Measurements from ENCODE around the gene SNCB.
A peak's percentile ranks its signal among the peaks of the same experiment; 100 is the strongest.
"Not testable (repeated sequence)": the region's sequence is repeated elsewhere in the genome, so short reads cannot be mapped to it uniquely, and the experiment has no call there.

SNCB gene

DNA sequence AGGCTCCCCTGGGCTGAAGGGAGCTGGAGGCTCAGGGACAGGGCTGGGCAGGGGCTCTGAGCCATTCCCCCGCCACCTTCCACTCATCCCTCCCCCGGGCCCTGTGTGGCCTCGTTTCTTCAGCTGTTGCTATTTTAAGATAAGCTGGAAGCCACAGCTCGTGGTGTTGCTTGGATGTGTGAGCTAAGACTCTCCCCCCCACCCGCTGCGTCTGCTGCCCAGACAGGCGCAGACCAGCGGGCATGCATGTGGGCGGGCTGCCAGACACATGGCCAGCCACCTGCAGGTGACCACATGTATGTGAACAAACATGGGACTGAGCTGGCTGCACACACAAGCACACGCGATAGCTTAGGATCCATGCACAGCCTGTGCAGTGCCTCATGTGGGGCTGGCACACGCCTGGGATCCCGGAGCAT lies 8.7 kb downstream of the SNCB start:
- DNase-seq = no peak

DNA sequence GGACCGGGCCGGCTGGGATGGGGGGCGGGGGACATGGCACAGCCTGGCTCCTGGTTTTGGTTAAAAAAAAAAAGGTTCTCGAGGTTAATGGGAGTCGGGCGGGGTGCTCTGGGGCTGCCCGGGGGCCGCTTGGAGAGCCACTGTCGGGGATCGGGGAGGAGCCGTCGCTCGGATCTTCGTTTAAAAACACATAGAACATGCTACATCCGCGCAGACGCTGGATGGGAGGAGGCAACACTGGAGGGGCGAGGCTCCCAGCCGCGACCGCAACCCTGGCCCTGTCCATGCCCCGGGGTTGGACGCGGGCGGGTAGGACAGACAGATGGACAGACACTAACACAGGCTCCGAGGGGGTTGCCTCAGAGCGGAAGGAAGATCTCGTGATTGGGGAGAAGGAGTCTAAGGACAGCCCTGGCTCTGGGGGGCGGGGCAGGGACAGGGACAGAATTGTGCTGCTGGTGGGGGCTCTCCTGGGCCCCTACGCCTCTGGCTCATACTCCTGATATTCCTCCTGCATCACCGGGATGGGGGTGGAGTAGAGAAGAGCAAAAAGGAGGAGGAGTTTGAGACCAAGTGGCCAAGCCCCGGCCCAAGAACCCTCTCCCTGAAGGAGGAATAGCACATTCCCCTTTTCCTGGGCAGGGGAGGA lies 9.9 kb downstream of the SNCB start:
- DNase-seq = no peak

DNA sequence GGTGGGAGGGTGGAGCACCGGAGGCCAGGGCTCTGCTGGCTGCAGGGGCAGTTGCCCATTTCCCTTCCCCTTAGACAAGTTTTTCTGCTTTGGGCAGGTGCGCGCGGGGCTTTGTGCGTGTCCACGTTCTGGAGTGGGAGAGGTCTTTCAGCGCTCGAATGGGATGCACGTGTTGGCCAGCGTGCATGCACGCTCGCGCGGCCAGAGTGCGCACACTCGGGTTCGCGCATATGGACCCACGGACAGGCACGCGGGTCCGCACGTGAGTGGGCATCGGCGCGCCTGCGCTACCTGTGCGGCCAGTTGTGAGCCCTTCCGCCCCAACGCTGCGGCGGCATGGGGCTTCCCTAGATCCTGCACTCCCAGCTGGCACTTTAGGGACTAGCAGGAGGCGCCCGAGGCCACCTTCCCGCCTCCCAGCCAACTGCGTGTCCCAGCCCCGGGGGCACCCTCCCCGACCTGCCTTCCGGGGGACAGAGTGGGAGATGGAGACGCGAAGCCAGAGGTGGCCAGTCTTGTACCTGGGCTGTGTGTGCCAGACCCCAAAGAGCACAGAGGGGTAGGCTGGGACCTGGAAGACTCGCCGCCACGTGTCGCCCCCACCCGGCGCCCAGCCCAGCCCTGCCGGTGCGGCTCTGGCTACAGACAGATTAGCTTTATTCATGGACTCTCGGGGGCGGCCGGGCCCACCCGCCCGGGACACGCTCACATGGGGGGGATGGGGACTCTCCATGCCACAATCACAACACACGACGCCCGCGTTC lies 10.6 kb downstream of the SNCB start:
- no peak for DNase-seq

DNA sequence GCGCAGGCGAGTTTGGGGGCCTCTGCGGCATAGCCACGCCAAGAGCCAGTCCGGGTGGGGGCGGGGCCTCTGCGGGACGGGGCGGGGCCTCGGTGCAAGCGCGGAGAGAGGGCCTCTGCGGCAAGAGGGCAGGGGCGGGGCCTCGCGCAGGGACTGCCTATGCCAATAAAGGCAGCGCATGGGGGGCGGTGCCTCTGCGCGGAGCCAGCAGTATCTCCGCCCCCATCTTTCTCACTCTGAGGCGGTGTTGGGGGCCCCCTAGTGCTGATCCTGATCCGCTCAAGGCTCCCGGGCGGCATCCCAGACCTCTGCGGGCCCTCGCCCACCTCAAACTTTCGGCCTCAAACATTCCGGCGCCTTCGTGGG lies 11.1 kb downstream of the SNCB start:
- DNase-seq = peak; percentile 67

DNA sequence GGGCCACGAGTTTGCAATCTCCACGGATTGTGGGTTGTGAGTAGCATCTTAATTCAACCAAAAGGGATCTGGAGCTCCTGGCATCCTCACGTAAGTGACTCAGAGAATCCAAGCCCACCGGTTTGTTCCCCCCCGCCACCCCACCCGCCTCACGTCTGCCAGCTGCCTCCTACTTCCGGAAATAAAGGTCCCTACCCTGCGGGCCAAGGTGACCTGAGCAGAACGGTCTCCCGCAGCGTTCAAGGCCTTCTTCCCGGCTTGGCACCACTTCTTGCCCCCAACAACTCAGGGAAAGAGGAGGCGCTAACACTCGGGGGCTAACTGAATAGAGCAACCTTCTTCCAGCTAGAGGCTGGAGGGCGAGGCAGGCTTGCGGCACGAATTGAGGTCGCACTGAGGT lies 11.6 kb downstream of the SNCB start:
- DNase-seq = no peak

DNA sequence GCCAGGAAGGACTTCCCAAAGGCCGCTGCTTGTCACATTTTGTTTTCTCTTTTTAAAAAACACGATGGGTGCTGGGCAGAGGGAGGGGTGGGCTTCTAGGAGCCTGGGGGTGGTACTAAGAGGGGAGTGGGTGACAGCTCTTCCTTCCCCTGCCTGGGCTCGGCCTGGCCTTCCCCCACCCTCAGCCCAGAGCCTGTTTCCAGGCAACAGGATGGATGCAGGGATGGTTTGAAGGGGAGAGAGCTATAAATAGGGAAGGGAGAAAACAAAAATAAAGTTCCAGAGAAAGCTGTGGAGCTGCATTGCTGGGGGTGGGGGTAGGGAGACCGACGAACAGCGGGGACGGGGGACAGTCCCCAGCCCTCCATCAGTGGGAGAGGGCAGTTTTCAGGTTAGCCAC lies 13.8 kb downstream of the SNCB start:
- DNase-seq = no peak

DNA sequence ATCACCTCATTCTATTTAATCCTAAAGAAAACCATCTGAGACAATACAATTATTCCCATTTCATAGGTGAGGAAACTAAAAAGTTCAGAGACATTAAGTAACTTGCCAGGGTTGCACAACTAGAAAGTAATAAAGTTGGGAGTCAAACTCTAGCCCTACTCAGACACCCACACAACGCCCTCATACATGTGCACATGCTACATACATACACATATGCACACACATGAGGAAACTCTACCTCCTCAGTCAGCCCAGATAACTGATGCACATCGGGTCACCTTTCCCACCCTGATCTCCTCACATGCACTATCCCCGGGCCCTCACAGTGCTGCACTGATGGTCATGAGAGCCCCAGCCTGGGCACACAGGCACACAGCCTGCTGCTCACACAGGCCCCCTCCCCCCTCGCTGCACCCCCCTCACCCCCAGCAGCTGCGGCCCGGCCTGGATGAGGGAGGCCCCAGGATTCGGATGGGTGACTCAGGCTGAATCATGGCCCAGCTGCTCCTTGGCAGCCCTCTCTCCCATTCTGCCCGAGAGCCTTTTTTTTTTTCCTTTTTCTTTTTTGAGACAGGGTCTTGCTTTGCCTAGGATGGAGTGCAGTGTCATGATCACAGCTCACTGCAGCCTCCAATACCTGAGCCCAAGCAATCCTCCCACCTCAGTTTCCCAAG lies 15.4 kb downstream of the SNCB start:
- DNase-seq = no peak

DNA sequence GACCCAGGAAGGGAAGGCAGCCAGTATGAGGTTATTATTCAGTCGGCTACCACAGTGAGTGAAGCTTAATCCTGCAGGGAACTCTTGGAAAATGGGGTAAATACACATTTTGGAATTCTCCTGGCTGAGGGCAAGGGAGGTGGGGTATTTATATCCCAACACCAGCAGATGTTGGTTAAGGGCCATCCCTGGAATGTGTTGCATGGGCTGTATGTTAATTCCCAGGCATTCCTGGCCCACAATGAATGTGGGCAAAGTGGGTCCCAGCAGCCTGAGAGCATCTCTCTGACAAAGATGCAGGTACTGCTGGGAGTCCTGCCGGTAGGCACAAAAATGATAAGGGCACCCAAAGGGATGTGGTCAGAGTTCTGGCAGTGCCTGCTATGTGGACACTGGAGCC lies 17.5 kb downstream of the SNCB start:
- no peak for DNase-seq

DNA sequence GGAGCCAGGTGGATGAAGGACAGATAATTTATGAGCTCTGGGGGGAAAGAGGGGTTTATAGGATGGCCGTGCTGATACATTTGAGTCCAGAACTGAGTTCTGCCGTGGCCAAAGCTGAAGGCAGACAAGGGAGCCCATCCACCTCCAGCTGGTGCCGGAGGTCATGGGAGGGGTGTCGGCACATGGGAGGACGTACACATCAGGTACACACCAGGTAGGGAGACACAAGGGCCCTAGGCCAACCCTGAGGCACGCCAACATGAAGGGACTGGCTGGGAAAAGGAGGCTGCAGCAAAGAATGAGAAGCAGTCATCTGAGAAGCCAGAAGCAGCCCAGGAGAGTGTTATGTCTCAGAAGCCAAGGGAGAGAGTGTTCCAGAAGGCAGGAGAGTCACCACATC lies 18.3 kb downstream of the SNCB start:
- DNase-seq = no peak

DNA sequence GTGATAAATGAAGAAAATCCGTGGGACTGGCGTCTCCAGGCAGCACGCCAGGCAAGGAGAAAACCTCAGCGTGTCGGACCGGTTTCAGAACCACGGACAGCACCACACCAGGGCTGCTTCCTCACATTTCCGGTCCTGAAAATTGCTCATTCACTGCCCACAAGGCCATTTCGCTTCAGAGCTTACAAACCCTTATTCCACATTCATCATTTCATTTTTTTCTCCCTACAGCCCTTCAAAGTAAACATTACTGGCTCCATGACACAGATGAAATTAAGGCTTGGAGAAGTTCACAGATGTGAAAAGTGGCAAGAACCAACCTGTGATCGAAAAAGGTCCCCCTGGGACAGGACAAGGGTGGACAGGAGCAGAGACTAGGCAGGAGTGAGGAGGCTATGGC lies 18.9 kb downstream of the SNCB start:
- peak; percentile 53 for DNase-seq

DNA sequence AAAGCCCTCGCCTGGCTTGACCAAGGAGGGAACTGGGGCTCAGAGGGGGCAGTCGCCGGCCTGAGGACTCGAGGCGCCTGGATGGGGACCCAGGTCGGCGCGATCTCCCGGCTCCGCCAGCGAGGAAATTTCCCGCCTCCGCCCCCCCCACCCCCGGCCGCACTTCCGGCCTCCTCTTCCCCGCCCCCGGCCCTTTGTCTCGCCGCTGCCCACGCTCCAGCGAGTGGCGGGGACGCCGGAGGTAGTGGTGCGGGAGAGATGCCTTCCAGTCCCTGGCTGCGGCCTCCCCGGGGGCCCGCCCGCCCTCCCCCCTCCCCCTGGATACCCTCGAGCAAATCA lies 19.9 kb downstream of the SNCB start:
- DNase-seq = no peak

DNA sequence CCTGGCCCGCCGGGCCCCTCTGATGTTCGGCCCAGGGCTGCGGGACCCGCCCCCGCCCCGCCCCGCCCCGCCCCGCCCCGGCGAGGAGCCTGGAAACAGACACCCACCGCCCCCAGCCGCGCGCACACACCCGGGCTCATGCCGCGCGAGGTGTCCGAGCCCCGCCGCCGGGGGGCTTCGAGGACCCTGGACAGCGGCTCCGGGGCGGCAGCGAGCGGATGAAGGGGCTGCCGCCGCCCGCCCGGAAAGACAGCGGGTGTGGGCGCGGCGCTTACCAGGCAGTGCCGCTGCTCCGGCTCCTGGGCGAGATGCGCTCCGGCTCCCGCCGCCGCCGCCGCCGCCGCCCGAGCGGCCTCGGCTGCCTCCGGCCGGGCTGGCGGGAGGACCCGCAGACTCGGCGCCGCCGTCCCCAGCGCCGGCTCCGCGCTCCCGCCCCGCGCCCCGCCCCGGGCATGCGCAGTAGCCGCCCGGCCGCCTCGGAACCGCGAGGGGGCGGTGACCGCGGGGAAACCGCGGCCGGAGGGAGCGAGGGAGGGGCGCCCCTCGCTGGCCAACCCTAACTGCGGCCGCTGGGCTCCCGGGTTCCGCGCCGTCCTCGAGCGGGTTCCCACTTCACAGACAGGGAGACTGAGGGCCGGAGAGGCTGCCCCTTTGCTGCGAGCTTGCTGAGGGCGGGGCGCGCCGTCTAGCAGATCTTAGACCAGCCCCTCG lies 20.5 kb downstream of the SNCB start, which contains the start of gene GPRIN1:
TSS of gene GPRIN1 (minus strand) at position 433 of the 711 bp plus-strand sequence. CDS start 10,322 bp downstream, outside the sequence.
- DNase-seq = peak; percentile 48

DNA sequence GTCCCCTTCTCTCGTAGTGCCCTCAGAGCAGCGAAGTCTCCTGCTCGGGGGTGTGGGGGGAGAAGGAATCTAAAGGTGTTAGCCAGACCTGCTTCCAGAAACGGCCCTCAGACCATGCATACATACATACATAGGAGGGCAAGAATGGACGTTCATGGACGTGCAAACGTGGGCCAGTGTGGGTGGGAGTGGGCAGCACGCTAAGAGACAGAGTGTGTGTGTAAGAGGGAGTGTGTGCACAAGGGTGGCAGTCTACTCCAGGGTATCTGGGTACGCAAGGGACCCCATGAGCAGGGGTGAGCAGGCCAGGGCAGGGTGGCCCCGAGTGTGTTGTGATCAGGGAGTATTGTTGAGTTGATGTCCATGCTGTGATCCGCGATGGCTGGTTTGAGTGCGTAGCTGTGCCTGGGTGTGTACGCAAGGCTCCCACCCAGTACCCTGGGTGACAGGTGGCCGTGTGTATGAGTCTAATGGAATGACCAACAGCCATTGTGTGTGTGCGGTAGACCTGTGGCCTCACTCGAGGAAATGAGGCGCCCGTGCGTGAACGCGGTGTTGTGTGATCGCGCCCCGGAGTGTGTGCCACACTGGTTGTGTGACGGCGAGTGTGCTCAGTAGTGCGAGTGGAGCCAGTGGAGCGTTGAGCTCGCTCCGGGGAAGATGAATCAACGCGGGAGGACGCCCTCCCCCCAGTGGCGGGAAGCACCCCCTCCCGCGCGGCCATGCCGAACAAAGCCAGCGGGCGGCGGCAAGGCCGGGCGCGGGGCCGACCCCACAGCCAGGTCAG lies 21.2 kb downstream of the SNCB start:
- DNase-seq = no peak

DNA sequence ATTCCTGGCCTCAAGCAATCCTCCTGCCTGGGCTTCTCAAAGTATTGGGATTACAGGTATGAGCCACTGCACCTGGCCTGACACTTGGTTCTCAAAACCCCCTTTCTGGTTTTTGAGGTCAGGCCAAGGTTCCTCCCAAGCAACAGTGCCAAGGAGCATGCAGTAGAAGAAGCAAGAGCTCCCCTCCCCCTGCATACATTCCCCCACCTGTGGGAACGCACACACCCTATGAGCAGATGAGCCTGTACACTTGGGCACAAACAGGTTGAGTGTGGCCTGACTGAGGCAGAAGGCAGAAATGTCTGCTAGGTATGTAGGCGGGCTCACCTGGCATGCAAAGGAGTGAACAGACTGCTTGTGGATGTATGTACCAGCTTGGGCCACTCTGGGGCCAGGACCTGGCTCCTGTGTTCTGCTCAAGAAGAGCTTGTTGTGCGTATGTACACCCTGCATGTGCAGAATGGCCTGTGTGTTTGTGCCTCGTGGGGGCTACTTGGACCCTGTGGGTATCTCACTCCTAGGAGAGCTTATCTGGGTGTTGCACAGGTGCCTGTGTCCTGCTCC lies 22.1 kb downstream of the SNCB start:
- no peak for DNase-seq

DNA sequence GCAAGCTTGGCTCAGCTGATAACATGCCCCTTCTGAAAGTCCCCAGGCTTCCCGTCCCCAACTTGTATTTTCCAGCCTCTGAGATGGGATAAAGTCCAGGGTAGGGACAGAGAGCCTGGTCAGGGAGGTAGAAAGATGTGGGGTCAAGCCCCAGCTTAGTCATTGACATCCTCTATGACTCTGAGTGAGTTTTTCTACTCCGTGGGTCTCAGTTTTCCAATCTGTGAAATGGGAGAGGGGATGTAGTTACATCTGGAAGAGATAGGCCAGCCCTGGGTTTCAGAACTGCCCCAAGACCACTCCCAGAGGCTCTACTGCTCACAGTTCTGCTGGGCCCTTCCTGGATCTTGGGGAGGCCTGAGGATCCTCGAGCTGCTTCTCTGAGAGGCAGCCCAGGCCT lies 23.5 kb downstream of the SNCB start:
- DNase-seq = no peak

DNA sequence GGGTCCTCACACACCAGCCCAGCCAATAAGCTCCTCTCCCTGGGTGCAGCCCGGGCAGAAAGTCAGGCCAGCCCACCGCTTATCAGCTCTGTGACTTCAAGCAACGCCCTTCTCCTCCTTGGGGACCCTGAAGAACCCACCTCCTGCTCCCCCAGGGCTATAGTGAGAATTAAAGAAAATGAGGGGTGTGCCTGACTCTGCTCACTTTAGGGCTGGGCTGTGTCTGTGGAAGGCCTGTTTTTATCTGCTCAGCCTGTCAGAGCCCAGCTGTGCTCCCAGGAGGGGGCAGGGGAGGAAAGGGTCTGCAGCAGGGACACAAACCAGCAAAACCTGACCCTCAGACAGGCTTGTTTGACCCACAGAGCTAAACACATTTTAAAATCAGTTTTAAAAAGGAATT lies 24.3 kb downstream of the SNCB start:
- DNase-seq = no peak

DNA sequence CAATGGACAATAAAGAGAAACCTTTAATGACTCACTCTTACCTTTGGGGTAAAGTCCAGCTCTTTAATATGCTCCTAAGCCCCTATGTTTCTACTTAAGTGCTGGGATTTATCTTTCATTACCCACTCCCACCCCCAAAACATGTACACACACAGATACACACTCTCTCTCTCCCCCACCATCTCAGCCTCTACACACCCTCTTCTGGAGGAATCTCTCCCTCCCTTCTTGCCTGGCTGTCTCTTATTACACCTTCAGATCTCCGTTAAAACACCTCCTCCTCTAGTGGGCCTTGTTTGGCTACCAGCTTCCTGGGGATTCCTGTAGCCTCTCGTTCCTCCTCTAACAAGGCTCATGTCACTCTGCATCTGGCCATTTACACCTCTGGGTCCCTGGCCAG lies 27.2 kb downstream of the SNCB start:
- DNase-seq = no peak

DNA sequence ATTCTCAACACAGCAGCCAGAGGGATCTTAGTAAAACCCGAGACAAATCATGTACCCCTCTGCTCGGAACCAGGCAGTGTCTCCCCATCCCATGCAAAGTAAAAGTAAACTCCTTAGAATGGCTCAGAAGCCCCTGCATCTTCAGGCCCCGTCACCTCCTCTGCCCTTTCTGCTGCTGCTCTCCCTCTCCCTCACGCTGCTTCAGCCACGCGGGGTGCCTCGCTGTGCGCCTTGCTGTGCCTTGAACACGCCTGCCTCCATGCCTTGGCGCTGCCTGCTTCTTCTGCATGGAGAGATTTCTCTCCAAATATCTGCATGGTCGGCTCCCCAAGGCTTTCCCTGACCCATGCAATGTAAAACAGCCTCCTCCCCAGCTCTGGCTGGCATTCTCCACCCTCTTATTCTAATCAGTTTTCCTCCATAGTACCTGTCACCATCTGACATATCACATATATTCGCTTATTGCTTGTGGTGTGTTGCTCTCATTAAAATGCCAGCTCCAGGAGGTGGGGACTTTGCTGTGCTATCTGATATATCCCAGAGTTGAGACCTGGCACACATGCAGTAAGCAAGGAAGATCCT lies 28.3 kb downstream of the SNCB start:
- DNase-seq = no peak

DNA sequence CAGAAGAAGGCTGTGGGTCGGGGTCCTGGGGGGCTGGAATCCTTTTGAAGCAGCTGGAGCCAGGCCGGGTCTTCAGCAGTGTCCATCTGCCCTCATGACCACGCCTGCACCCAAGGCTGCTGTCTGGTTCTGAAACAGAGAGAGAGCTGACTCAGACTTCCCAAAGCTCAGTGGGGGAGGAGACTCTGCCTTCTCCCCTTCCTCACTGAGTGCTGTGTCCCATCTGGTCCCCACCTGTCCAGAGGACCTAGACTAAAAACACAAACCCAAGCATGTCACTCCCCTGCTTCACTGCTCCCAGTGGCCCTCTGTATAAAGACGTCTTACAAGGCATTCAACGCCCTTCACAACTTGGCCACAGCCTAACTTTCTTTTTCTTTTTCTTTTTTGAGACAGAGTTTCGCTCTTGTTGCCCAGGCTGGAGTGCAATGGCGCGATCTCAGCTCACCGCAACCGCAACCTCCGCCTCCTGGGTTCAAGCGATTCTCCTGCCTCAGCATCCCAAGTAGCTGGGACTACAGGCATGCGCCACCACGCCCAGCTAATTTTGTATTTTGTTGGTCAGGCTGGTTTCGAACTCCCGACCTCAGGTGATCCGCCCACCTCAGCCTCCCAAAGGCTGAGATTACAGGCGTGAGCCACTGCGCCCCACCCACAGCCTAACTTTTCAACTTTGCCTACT lies 30.4 kb downstream of the SNCB start:
- not testable (repeated sequence) for DNase-seq

DNA sequence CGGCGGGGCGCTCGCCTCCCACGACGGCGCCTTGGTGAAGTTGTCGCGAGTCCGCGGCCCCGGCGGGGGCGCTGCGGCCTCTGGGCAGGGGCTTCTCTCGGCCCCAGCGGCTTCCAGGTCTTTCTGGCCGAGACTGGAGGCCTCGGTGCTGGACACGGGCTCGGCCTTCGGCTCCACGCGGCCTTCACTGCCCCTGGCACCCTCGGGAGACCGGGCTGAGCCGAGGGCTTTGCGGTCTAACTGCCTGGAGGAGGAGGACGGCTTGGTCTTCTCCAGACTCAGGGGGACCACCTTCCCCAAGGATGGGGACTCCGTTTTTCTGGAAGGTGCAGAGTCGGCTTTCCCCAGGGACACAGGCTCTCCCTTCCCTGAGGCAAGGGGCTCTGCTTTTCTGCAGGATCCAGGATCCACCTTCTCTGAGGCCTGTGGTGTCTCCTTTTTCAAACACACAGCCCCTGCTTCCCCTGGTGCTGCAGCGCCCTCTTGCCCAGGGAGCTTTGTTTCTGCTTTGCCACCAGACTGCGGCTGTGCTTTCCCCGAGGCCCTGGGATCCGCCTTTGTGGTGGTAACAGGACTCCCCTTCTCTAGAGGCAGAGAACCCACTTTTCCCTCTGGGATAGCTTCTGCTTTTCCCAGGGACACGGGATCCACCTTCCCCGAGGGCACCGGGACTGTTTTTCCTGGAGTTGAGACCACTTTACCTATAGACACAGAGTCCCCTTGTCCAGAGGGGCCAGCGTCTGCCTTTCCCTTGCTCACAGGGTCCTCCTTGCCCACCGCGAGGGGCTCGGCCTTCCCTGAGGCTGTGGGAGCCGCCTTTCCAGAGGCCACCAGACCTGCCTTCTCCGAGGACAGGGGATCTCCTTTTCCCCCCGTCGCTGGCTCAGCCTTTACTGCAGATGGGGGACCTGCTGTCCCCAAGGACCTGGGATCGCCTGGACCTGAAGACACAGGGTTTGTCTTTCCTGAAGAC lies 32.6 kb downstream of the SNCB start:
- no peak for DNase-seq
